Tibial artery (tissue), 4 donors: ENCODE results near the gene TMEM120A.
"Not testable (repeated sequence)": the region's sequence is repeated elsewhere in the genome, so short reads cannot be mapped to it uniquely, and the experiment has no call there.

Experiments
- DNase-seq, 2 donors: peaks; one replicate each; pipeline ENCODE4 v3.0.0-alpha.2; 2019
- H3K27ac ChIP-seq, 2 donors: fragments of 200-600 bp; sonication (generic) in 1 of 2; 1 replicate in 1 of 2; 2 replicates in 1 of 2; pipeline ENCODE4 v1.5.1; 2018 to 2019; ENCODE audit warnings: mild to moderate bottlenecking in 1 of 2
- H3K27me3 ChIP-seq, 2 donors: fragments of 200-600 bp; sonication (generic) in 1 of 2; one replicate each; pipeline versions ENCODE4 v1.5.1 to v1.6.0; 2016 to 2019
- H3K36me3 ChIP-seq, 3 donors: fragments of 200-600 bp; sonication (generic) in 2 of 3; one replicate each; pipeline ENCODE4 v1.5.1; 2016 to 2019; ENCODE audit warnings: mild to moderate bottlenecking in 2 of 3
- H3K4me1 ChIP-seq, 4 donors: fragments of 200-600 bp; sonication (generic) in 2 of 4; 1 replicate in 3 of 4; 2 replicates in 1 of 4; pipeline ENCODE4 v1.5.1; 2016 to 2019
- H3K4me3 ChIP-seq, 2 donors: fragments of 200-600 bp; sonication (generic) in 1 of 2; 1 replicate in 1 of 2; 2 replicates in 1 of 2; pipeline ENCODE4 v1.5.1; 2018 to 2019; ENCODE audit warnings: mild to moderate bottlenecking in 2 of 2
- H3K9me3 ChIP-seq, 3 donors: fragments of 200-600 bp; sonication (generic) in 1 of 3; one replicate each; pipeline ENCODE4 v1.5.1; 2016 to 2019
- CTCF ChIP-seq, 2 experiments: fragments of 200-600 bp in 1 of 2; fragments of 450-650 bp in 1 of 2; IDR thresholded peaks; one replicate each; pipeline ENCODE4 v1.5.1; 2017 to 2019; ENCODE audit warnings: antibody characterized with exemption in 2 of 2, mild to moderate bottlenecking in 1 of 2, moderate library complexity in 1 of 2
- intact Hi-C: fragments of 100-400 bp; cut with DNase I; formaldehyde crosslinking; loops from one replicate; pipeline ENCODE4 v1.15.0; 2023; ENCODE audit warnings: low total_unique reads

Gene TMEM120A

DNA sequence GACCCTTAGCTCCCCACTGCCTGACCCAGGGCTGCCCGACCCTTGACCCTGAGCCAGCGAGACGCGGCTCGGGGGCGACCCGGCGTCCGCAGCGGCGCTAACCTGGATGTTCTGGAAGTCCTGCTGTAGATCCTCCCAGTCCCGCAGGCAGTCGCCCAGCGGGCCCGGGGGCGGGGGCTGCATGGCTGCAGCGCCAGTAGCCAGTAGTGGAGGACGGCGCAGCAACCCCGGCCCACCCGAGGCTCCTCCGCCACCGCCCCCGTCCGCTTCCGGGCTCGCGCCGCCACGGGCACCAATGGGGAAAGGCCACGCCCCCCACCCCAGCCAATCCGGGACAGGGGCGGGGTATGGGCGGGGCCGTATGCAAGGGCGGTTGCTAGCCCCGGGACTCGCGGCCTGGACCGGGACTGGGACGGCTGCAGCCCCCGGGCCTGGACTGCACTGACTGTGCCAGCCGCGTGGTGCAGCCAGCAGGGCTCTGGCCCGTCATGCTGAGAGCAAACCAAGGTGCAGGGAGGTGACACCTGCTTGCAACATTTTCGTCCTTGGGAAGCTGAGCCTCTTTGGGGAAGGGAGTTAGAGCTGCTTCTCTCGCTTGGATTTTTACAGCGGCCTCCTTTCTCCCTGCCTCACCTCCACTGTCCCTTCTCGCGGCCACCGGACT lies at the start of gene TMEM120A:
Gene TMEM120A, minus strand, starts transcription at position 208 of the 664 bp plus-strand sequence. Its CDS starts 25 bp downstream, at position 183.
- Histone ChIP-seq H3K27me3 (no peaks in the 10 kb centered on the region), H3K4me3 (peak within 1 kb of the TSS; percentile 73 to 93), H3K9me3 (no peaks in the 10 kb centered on the region), H3K4me1 (peaks cover 4 to 50% (median 33%) of the 10 kb centered on the region in 4 donors), H3K27ac (peak within 1 kb of the TSS; percentile 96 to 99), H3K36me3 (peaks cover 0 to 13% (median 7%) of the 10 kb centered on the region in 3 donors)
- peak in 1 of 2 experiments; percentile 23 for TF ChIP-seq CTCF (IDR thresholded peaks at IDR 0.05)
- intact Hi-C loops: no loop called here
- DNase-seq: peak; percentile 97 to 99

GRCh38 chr7:76040126-76040525 lies 45.7 kb upstream of the TMEM120A start:
- no peak for TF ChIP-seq CTCF (IDR thresholded peaks at IDR 0.05)
- H3K4me3 ChIP-seq: no peak overlapping the region
- peaks cover 0 to 15% (median 0%) of the 10 kb centered on the region in 3 donors for H3K36me3 ChIP-seq
- no peak overlapping the region for H3K27ac ChIP-seq
- no peak for DNase-seq
- H3K4me1 ChIP-seq: peaks cover 0 to 1% (median 0%) of the 10 kb centered on the region in 4 donors
- H3K27me3 ChIP-seq: no peaks in the 10 kb centered on the region
- intact Hi-C loops: no loop called here
- H3K9me3 ChIP-seq: no peaks in the 10 kb centered on the region

DNA sequence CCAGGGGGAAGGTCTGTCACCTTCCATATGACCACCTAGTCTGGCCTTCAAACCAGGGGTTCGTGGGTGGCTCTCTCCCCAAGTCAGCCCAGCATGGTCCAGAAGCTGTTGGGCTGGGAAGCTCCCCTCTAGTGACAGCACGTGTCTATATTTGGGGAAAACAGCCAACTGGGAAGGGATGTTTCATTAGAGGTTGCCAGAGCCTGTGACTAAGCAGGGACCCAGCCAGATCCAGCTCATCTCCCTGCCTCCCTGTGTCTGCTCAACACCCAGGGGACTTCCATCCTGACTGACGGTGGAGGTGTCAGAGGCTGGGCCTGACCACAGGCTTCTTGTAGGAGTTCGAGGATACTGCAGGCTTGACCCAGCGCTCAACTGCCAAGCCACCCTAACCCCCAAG lies 42.9 kb upstream of the TMEM120A start:
- no peak overlapping the region for H3K27ac ChIP-seq
- peak in 1 of 2 donors; percentile 45 for DNase-seq
- no peaks in the 10 kb centered on the region for H3K4me1 ChIP-seq
- TF ChIP-seq CTCF (IDR thresholded peaks at IDR 0.05): no peak
- intact Hi-C loops: no loop called here
- peaks cover 0 to 15% (median 0%) of the 10 kb centered on the region in 3 donors for H3K36me3 ChIP-seq
- no peak overlapping the region for H3K4me3 ChIP-seq
- H3K27me3 ChIP-seq: no peaks in the 10 kb centered on the region
- no peaks in the 10 kb centered on the region for H3K9me3 ChIP-seq

GRCh38 chr7:76031964-76032363 lies 37.6 kb upstream of the TMEM120A start:
- Histone ChIP-seq H3K27ac (no peak overlapping the region), H3K9me3 (no peaks in the 10 kb centered on the region), H3K4me1 (no peaks in the 10 kb centered on the region), H3K27me3 (no peaks in the 10 kb centered on the region), H3K4me3 (no peak overlapping the region), H3K36me3 (peaks cover 0 to 24% (median 9%) of the 10 kb centered on the region in 3 donors)
- no peak for TF ChIP-seq CTCF (IDR thresholded peaks at IDR 0.05)
- intact Hi-C loops: no loop called here
- DNase-seq: no peak

GRCh38 chr7:76029682-76030081 lies 35.3 kb upstream of the TMEM120A start:
- H3K36me3 ChIP-seq: peaks cover 0 to 41% (median 9%) of the 10 kb centered on the region in 3 donors
- H3K27me3 ChIP-seq, H3K27ac ChIP-seq, H3K9me3 ChIP-seq, H3K4me1 ChIP-seq, intact Hi-C loops, DNase-seq, H3K4me3 ChIP-seq: not testable (repeated sequence)

GRCh38 chr7:76023002-76023401 lies 28.6 kb upstream of the TMEM120A start:
- Histone ChIP-seq H3K27ac (no peak overlapping the region), H3K9me3 (no peaks in the 10 kb centered on the region), H3K36me3 (peaks cover 4 to 74% (median 8%) of the 10 kb centered on the region in 3 donors), H3K4me3 (no peak overlapping the region), H3K4me1 (no peaks in the 10 kb centered on the region), H3K27me3 (no peaks in the 10 kb centered on the region)
- peak in 1 of 2 donors; percentile 40 for DNase-seq
- intact Hi-C loops: no loop called here
- TF ChIP-seq CTCF (IDR thresholded peaks at IDR 0.05): no peak
